Measurements from ENCODE around the gene BMP4. TPM values are rescaled to one million over a fixed set of nuclear protein-coding genes. Genes with fewer than 3 reads are reported as not detected.

Gene BMP4
- total and polyA plus RNA-seq, 2 of the 13 experiments (the other 11 are each of a cell fraction or from before 2014, with no cell fraction given), result 56.4 to 169 TPM

GRCh38 chr14:53982546-53982945, 25.9 kb upstream of the BMP4 start:
- peak; percentile 50 for DNase-seq (ENCODE audit: low spot score)
- peaks cover 61% of the 10 kb centered on the region for H3K4me1 ChIP-seq (ENCODE audit: insufficient read depth, low read length)
- intact Hi-C loops (cut with micrococcal nuclease; ENCODE audit: unreplicated experiment) (no loop called here), in situ Hi-C loops (cut with HindIII; ENCODE audit: extremely low pct_ligation_motif_present, low pct_unique_long_range_greater_than_20kb) (no loop called here)
- BruUV-seq (replicated peaks), result no TSS peak
- H3K36me3 ChIP-seq (replicated peaks in 1 of 2; ENCODE audit: control insufficient read depth in 1 of 2, insufficient read depth in 2 of 2, low read length in 2 of 2), result no peaks in the 10 kb centered on the region
- H3K9me3 ChIP-seq (ENCODE audit: low read length), result peaks cover 30% of the 10 kb centered on the region
- H4K20me1 ChIP-seq (ENCODE audit: insufficient read depth, low read length), result no peaks in the 10 kb centered on the region
- H2AFZ ChIP-seq (ENCODE audit: low read length), result no peak overlapping the region
- H3K9ac ChIP-seq (ENCODE audit: insufficient read depth, low read depth, low read length), result no peak overlapping the region
- H3K4me2 ChIP-seq (ENCODE audit: low read depth, low read length), result no peak overlapping the region
- ChIA-PET CTCF (ENCODE audit: low intra/inter-chr PET ratio, low total read pairs) (no interaction called here), POLR2A (interaction anchor here (12.8 kb wide), 1 partner anchor 25 kb away, joined by 163 read pairs; the partner anchor contains the start of gene BMP4)
- H3K27ac ChIP-seq (ENCODE audit: extremely low read length, insufficient read depth, low read length), result peak overlapping the region; percentile 38
- TF ChIP-seq KAT7 (CRISPR knock-in tag; IDR thresholded peaks at IDR 0.05; ENCODE audit: borderline replicate concordance) (no peak), ZBTB42 (CRISPR knock-in tag; IDR thresholded peaks at IDR 0.05) (no peak), NCOA2 (CRISPR knock-in tag; IDR thresholded peaks at IDR 0.05) (no peak), ZFAT (CRISPR knock-in tag; conservative IDR thresholded peaks at IDR 0.05) (no peak), CREB1 (IDR thresholded peaks at IDR 0.05) (no peak), CREB1 (CRISPR knock-in tag; IDR thresholded peaks at IDR 0.05) (no peak), IRF1 (CRISPR knock-in tag; IDR thresholded peaks at IDR 0.05; ENCODE audit: low read depth) (no peak), FOXK2 (IDR thresholded peaks at IDR 0.05) (no peak), TOPORS (CRISPR knock-in tag; IDR thresholded peaks at IDR 0.05) (no peak), BRCA1 (CRISPR knock-in tag; IDR thresholded peaks at IDR 0.05) (no peak), ARNT2 (CRISPR knock-in tag; IDR thresholded peaks at IDR 0.05; ENCODE audit: low read depth) (no peak), KAT2B (IDR thresholded peaks at IDR 0.05; ENCODE audit: borderline replicate concordance, low read depth, low read length) (no peak), FOSL2 (CRISPR knock-in tag; IDR thresholded peaks at IDR 0.05) (no peak), HIC2 (CRISPR knock-in tag; IDR thresholded peaks at IDR 0.05; ENCODE audit: low read depth) (no peak), TGIF2 (CRISPR knock-in tag; IDR thresholded peaks at IDR 0.05) (no peak), PRDM10 (CRISPR knock-in tag; IDR thresholded peaks at IDR 0.05; ENCODE audit: low read depth) (no peak), ZNF451 (CRISPR knock-in tag; IDR thresholded peaks at IDR 0.05) (no peak)
- no peak for FAIRE-seq
- H3K4me3 ChIP-seq (replicated peaks in 1 of 3; ENCODE audit: insufficient read depth in 1 of 3, low read depth in 2 of 3, low read length in 3 of 3), result no peak overlapping the region
- H3K79me2 ChIP-seq (ENCODE audit: insufficient read depth, low read length), result no peaks in the 10 kb centered on the region
- no peaks in the 10 kb centered on the region for H3K27me3 ChIP-seq (ENCODE audit: control insufficient read depth in 1 of 2, insufficient read depth in 2 of 2, low read length in 2 of 2)
- 63% methylated on average over 2 of the region's 2 CpGs for WGBS (ENCODE audit: low lambda C conversion rate)
- ATAC-seq, result no peak

All from HepG2 (cell line).